GM23248 (cell line): ENCODE data around the gene ALPK1.

Experiments
- EZH2 ChIP-seq: fragments of 200-600 bp; sonication (generic); IDR thresholded peaks from 2 replicates; pipeline ENCODE4 v1.6.1; 2018; ENCODE audit warnings: antibody characterized with exemption, mild to moderate bottlenecking; ENCODE audit not compliant: insufficient read depth, poor library complexity, severe bottlenecking
- EZH2phosphoT487 ChIP-seq: fragments of 200-600 bp; sonication (generic); IDR thresholded peaks from 2 replicates; pipeline ENCODE4 v1.6.1; 2018; ENCODE audit warnings: antibody characterized with exemption, moderate library complexity, mild to moderate bottlenecking, low read depth; ENCODE audit not compliant: insufficient read depth

DNA sequence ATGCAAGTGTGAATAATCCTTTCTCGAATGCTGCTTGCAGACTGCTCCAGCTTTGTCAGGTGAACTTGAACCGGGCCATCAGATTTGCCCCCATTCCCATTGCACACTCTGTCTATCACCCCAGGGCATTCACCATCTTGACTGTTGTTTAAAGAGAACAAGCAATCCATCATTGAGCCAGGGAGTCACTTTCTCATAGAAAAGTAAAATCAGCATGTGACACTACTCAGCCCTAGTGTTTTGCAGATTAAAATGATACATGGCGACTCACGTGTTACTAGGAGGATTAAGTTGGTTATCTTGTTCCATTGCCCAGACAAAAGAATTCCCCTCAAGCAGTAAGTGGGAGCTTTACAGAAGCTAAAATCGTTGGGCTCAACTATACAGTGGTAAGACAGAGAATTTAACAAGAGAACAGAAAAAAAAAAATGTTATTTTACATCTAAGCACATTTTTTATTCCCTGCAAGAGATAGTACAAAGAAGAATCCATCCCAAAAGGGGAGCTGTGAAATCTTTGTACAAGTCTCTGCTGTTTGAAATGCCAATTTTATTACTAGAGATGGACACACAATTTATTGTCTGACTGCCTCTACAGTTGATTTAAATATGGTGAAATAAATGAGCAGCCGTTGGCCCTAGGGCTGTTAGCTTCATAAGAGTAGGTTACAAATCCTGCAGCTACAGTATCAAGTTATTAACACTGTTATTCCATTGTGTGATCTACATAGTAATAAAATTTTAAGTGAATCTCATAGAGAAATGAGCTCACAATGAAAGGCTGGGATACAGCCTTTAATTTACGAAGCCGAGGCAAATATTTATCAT lies 151.3 kb downstream of the ALPK1 start:
- TF ChIP-seq EZH2phosphoT487 (no peak), EZH2 (no peak)
